H1 (cell line): Measurements from ENCODE around the gene NRSN2. TPM values are rescaled to one million over a fixed set of nuclear protein-coding genes. Genes with fewer than 3 reads are reported as not detected.

Experiments
- CEBPB ChIP-seq: IDR thresholded peaks from 2 replicates; pipeline ENCODE4 v1.6.1; 2012; ENCODE audit warnings: low read depth, low read length
- GTF2F1 ChIP-seq: IDR thresholded peaks from 2 replicates; pipeline ENCODE4 v1.6.1; 2012; ENCODE audit warnings: low read depth, low read length, improper control_type of control experiment, borderline replicate concordance
- HDAC2 ChIP-seq, 2 experiments: fragments of 300-600 bp in 1 of 2; sonication (generic) in 1 of 2; IDR thresholded peaks; 2 replicates each; pipeline ENCODE4 v1.6.1; 2011 to 2012; ENCODE audit warnings: low read depth in 2 of 2, low read length in 2 of 2, mild to moderate bottlenecking in 2 of 2, moderate library complexity in 2 of 2, borderline replicate concordance in 1 of 2, inconsistent platforms in 1 of 2
- POU5F1 ChIP-seq: IDR thresholded peaks from 2 replicates; pipeline ENCODE4 v1.6.1; 2011; ENCODE audit warnings: low read depth, mild to moderate bottlenecking, low read length, moderate library complexity
- SIN3A ChIP-seq, 2 experiments: IDR thresholded peaks in 1 of 2; conservative IDR thresholded peaks in 1 of 2; 2 replicates each; pipeline ENCODE4 v1.6.1; 2011 to 2012; ENCODE audit warnings: low read length in 2 of 2, improper control_type of control experiment in 1 of 2, low read depth in 1 of 2, mild to moderate bottlenecking in 1 of 2
- TAF7 ChIP-seq: optimal IDR thresholded peaks from 2 replicates; pipeline ENCODE3; 2011; ENCODE audit warnings: low read depth, mild to moderate bottlenecking, inconsistent platforms, low read length, moderate library complexity, borderline replicate concordance
- polyA plus RNA-seq, 7 experiments: library from polyadenylated mRNA; depleted of rRNA in 3 of 7; stranded (reverse) in 5 of 7; unstranded in 2 of 7; fragments of >200 nt in 5 of 7; fragments of 200-250 nt in 2 of 7; gene quantifications; 1 replicate in 5 of 7; 2 replicates in 1 of 7; 4 replicates in 1 of 7; pipeline versions ENCODE4 v1.2.1 to v1.2.3, GENCODE V29; 2011 to 2013; ENCODE audit warnings: missing spikeins in 2 of 7, mixed read lengths in 2 of 7
- total RNA-seq: library from RNA; stranded (reverse); fragmentation: NEBNext Ultra II Directional; extraction: Animal tissue kit (Norgen Biotek cat#: 25700); gene quantifications from 2 replicates; pipeline ENCODE4 v1.2.1, GENCODE V29; 2021
- TF ChIP-seq, protein P1 (sequence below): fragments of 300-600 bp; sonication (generic); IDR thresholded peaks from 2 replicates; pipeline ENCODE4 v1.7.1; 2012; ENCODE audit warnings: low read length, moderate library complexity, mild to moderate bottlenecking, inconsistent platforms; ENCODE audit not compliant: insufficient replicate concordance
- TF ChIP-seq, protein P2 (sequence below): IDR thresholded peaks from 2 replicates; pipeline ENCODE4 v1.6.1; 2012; ENCODE audit warnings: inconsistent platforms

The NRSN2 gene
- total and polyA plus RNA-seq, 2 of the 8 experiments (the other 6 are each of a cell fraction or from before 2014, with no cell fraction given) = 19.4 to 33.3 TPM

DNA sequence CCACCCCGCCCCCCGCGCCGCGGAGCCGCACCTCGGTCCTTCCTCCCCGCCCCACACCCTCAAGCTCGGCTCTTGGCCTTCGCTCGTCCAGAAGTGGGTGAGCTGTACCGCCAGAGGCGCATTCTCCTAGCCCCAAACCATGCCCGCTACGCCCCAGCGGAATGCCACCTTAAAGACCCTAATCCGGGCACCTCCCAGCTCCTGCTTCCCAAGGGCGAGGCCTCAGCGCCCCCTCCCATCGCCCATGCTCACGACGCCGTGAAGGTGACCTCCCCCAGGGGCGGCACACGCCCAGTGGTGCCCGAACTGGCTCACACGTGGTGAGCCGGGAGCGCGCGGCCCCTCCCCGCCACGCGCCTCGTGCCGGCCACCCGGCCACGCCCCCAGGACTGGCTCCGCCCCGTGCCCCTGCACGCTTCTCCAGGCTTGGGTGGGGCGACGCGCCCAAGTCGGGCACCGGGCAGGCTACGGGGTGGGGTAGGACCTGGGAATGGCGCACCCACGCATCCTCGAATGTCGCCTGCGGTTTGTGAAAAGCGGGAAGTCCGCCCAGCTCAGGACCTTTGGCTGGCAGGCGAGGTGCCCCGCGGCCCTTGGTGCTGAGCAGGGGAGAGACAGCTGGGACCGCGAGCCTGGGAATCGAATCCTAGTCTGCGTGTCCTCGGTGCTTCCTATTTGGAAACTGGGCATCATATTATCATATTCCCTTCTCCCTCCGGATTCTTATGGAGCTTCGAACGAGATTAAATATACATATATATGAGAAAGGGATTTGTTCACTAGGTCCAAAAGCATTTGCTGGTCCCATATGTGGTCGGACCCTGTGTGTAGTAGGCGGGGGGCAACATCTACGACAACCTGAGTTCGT, 22.5 kb upstream of the NRSN2 start (continued):
- TF ChIP-seq POU5F1 (no peak), GTF2F1 (no peak), HDAC2 (IDR thresholded peaks at IDR 0.05; ENCODE audit: borderline replicate concordance in 1 of 2, low read depth in 2 of 2, low read length in 2 of 2) (peak; percentile 10 to 83; a peak in 1 of 4 replicates), CEBPB (no peak), SIN3A (conservative IDR thresholded peaks at IDR 0.05 in 1 of 2, IDR thresholded peaks at IDR 0.05 in 1 of 2; ENCODE audit: low read depth in 1 of 2, low read length in 2 of 2) (peak in 1 of 2 experiments; percentile 72; a peak in 2 of 4 replicates), TAF7 (peak; percentile 46)
- TF ChIP-seq, protein P1, sequence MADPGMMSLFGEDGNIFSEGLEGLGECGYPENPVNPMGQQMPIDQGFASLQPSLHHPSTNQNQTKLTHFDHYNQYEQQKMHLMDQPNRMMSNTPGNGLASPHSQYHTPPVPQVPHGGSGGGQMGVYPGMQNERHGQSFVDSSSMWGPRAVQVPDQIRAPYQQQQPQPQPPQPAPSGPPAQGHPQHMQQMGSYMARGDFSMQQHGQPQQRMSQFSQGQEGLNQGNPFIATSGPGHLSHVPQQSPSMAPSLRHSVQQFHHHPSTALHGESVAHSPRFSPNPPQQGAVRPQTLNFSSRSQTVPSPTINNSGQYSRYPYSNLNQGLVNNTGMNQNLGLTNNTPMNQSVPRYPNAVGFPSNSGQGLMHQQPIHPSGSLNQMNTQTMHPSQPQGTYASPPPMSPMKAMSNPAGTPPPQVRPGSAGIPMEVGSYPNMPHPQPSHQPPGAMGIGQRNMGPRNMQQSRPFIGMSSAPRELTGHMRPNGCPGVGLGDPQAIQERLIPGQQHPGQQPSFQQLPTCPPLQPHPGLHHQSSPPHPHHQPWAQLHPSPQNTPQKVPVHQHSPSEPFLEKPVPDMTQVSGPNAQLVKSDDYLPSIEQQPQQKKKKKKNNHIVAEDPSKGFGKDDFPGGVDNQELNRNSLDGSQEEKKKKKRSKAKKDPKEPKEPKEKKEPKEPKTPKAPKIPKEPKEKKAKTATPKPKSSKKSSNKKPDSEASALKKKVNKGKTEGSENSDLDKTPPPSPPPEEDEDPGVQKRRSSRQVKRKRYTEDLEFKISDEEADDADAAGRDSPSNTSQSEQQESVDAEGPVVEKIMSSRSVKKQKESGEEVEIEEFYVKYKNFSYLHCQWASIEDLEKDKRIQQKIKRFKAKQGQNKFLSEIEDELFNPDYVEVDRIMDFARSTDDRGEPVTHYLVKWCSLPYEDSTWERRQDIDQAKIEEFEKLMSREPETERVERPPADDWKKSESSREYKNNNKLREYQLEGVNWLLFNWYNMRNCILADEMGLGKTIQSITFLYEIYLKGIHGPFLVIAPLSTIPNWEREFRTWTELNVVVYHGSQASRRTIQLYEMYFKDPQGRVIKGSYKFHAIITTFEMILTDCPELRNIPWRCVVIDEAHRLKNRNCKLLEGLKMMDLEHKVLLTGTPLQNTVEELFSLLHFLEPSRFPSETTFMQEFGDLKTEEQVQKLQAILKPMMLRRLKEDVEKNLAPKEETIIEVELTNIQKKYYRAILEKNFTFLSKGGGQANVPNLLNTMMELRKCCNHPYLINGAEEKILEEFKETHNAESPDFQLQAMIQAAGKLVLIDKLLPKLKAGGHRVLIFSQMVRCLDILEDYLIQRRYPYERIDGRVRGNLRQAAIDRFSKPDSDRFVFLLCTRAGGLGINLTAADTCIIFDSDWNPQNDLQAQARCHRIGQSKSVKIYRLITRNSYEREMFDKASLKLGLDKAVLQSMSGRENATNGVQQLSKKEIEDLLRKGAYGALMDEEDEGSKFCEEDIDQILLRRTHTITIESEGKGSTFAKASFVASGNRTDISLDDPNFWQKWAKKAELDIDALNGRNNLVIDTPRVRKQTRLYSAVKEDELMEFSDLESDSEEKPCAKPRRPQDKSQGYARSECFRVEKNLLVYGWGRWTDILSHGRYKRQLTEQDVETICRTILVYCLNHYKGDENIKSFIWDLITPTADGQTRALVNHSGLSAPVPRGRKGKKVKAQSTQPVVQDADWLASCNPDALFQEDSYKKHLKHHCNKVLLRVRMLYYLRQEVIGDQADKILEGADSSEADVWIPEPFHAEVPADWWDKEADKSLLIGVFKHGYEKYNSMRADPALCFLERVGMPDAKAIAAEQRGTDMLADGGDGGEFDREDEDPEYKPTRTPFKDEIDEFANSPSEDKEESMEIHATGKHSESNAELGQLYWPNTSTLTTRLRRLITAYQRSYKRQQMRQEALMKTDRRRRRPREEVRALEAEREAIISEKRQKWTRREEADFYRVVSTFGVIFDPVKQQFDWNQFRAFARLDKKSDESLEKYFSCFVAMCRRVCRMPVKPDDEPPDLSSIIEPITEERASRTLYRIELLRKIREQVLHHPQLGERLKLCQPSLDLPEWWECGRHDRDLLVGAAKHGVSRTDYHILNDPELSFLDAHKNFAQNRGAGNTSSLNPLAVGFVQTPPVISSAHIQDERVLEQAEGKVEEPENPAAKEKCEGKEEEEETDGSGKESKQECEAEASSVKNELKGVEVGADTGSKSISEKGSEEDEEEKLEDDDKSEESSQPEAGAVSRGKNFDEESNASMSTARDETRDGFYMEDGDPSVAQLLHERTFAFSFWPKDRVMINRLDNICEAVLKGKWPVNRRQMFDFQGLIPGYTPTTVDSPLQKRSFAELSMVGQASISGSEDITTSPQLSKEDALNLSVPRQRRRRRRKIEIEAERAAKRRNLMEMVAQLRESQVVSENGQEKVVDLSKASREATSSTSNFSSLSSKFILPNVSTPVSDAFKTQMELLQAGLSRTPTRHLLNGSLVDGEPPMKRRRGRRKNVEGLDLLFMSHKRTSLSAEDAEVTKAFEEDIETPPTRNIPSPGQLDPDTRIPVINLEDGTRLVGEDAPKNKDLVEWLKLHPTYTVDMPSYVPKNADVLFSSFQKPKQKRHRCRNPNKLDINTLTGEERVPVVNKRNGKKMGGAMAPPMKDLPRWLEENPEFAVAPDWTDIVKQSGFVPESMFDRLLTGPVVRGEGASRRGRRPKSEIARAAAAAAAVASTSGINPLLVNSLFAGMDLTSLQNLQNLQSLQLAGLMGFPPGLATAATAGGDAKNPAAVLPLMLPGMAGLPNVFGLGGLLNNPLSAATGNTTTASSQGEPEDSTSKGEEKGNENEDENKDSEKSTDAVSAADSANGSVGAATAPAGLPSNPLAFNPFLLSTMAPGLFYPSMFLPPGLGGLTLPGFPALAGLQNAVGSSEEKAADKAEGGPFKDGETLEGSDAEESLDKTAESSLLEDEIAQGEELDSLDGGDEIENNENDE = no peak
- TF ChIP-seq, protein P2, sequence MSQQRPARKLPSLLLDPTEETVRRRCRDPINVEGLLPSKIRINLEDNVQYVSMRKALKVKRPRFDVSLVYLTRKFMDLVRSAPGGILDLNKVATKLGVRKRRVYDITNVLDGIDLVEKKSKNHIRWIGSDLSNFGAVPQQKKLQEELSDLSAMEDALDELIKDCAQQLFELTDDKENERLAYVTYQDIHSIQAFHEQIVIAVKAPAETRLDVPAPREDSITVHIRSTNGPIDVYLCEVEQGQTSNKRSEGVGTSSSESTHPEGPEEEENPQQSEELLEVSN = peak; percentile 86
